Raji (cell line): Measurements from ENCODE around the gene RRAD.

Experiments used
- POLR2A ChIP-seq: IDR thresholded peaks from 2 replicates; pipeline ENCODE4 v1.6.1; 2011; ENCODE audit warnings: low read depth, low read length, control low read depth; ENCODE audit not compliant: insufficient read depth

Gene RRAD

GRCh38 chr16:66950971-66951790, 25.8 kb upstream of the RRAD start:
- TF ChIP-seq POLR2A = no peak

- no peak for TF ChIP-seq POLR2A
Measured at GRCh38 chr16:66950437-66950836, 25.1 kb upstream of the RRAD start.

- TF ChIP-seq POLR2A = no peak
Measured at GRCh38 chr16:66949472-66949871, 24.1 kb upstream of the RRAD start.

- TF ChIP-seq POLR2A = no peak
Measured at GRCh38 chr16:66948837-66949225, 23.5 kb upstream of the RRAD start.

GRCh38 chr16:66948134-66948836, 22.9 kb upstream of the RRAD start:
- TF ChIP-seq POLR2A = no peak

- no peak for TF ChIP-seq POLR2A
Measured at GRCh38 chr16:66947302-66948065, 22.1 kb upstream of the RRAD start.

- no peak for TF ChIP-seq POLR2A
Measured at GRCh38 chr16:66946974-66947301, 21.6 kb upstream of the RRAD start.

GRCh38 chr16:66946541-66946940, 21.2 kb upstream of the RRAD start:
- no peak for TF ChIP-seq POLR2A

- no peak for TF ChIP-seq POLR2A
Measured at GRCh38 chr16:66945939-66946338, 20.6 kb upstream of the RRAD start.

- TF ChIP-seq POLR2A = no peak
Measured at GRCh38 chr16:66944054-66944441, 18.7 kb upstream of the RRAD start.

- no peak for TF ChIP-seq POLR2A
Measured at GRCh38 chr16:66943426-66944053, 18.2 kb upstream of the RRAD start.

GRCh38 chr16:66942981-66943380, 17.6 kb upstream of the RRAD start:
- TF ChIP-seq POLR2A = no peak

- no peak for TF ChIP-seq POLR2A
Measured at GRCh38 chr16:66940236-66940635, 14.9 kb upstream of the RRAD start.

GRCh38 chr16:66939366-66939765, 14.0 kb upstream of the RRAD start:
- TF ChIP-seq POLR2A = no peak

GRCh38 chr16:66937725-66938337, 12.5 kb upstream of the RRAD start:
- no peak for TF ChIP-seq POLR2A
